ENCODE results near the gene PHACTR1. TPM values are rescaled to one million over a fixed set of nuclear protein-coding genes. Genes with fewer than 3 reads are reported as not detected.
A peak's percentile ranks its signal among the peaks of the same experiment; 100 is the strongest.

PHACTR1 gene
- total RNA-seq, 1 experiment from 2014 or later, result 2.6 TPM

- BruUV-seq (replicated peaks), result TSS peak; percentile 54
These were observed 611.7 kb downstream of the PHACTR1 start, which contains the start of gene TBC1D7 for GRCh38 chr6:13328076-13328874. Gene TBC1D7, minus strand, starts transcription at chr6:13328537. Its CDS starts 1,639 bp downstream, at chr6:13326898.

GRCh38 chr6:13328875-13329183 lies 612.3 kb downstream of the PHACTR1 start:
- DNase-seq (ENCODE audit: low spot score), result no peak
- H3K9me3 ChIP-seq (ENCODE audit: low read depth, low read length, poor library complexity, severe bottlenecking), result no peaks in the 10 kb centered on the region
- H3K36me3 ChIP-seq (ENCODE audit: insufficient read depth, low read length, poor library complexity, severe bottlenecking), result peaks cover 5% of the 10 kb centered on the region
- TSS peak; percentile 97 for BruUV-seq (replicated peaks)
- H3K4me3 ChIP-seq (ENCODE audit: low read depth, low read length, poor library complexity, severe bottlenecking), result peak overlapping the region; percentile 82
- H3K27me3 ChIP-seq (replicated peaks; ENCODE audit: insufficient read depth, low read depth, low read length, poor library complexity), result no peaks in the 10 kb centered on the region
- TF ChIP-seq EZH2 (IDR thresholded peaks at IDR 0.05; ENCODE audit: borderline replicate concordance, low read depth, low read length, poor library complexity, severe bottlenecking) (no peak), CTCF (conservative IDR thresholded peaks at IDR 0.05; ENCODE audit: low read depth, low read length) (no peak)
- intact Hi-C loops (cut with micrococcal nuclease; ENCODE audit: unreplicated experiment), result no loop called here
- ChIA-PET CTCF (interaction anchor here (0.8 kb wide), 1 partner anchor 100 kb away, joined by 3 read pairs; no protein-coding TSS in a partner anchor), POLR2A (ENCODE audit: low non-redundant PET) (interaction anchor here (0.6 kb wide), 1 partner anchor 804 kb away, joined by 5 read pairs; no protein-coding TSS in a partner anchor)
- H3K4me1 ChIP-seq (ENCODE audit: insufficient read depth, low read length, poor library complexity, severe bottlenecking), result peaks cover 18% of the 10 kb centered on the region
- H3K27ac ChIP-seq (ENCODE audit: low read depth, low read length, poor library complexity, severe bottlenecking), result peak overlapping the region; percentile 86

More at GRCh38 chr6:13328076-13328874, 611.7 kb downstream of the PHACTR1 start, which contains the start of gene TBC1D7:
- peak within 1 kb of the TSS; percentile 86 for H3K27ac ChIP-seq (ENCODE audit: low read depth, low read length, poor library complexity, severe bottlenecking)
- H3K4me1 ChIP-seq (ENCODE audit: insufficient read depth, low read length, poor library complexity, severe bottlenecking), result peaks cover 18% of the 10 kb centered on the region
- intact Hi-C loops (cut with micrococcal nuclease; ENCODE audit: unreplicated experiment), result no loop called here
- DNase-seq (ENCODE audit: low spot score), result peak; percentile 93
- TF ChIP-seq EZH2 (IDR thresholded peaks at IDR 0.05; ENCODE audit: borderline replicate concordance, low read depth, low read length, poor library complexity, severe bottlenecking) (no peak), CTCF (conservative IDR thresholded peaks at IDR 0.05; ENCODE audit: low read depth, low read length) (0 out of 2 replicates have a peak, but pooled peaks have one; percentile 10)
- H3K4me3 ChIP-seq (ENCODE audit: low read depth, low read length, poor library complexity, severe bottlenecking), result peak within 1 kb of the TSS; percentile 82
- ChIA-PET CTCF (interaction anchor here (0.6 to 0.8 kb wide), 2 partner anchors 17 to 99 kb away, joined by 3 read pairs; no protein-coding TSS in a partner anchor), POLR2A (ENCODE audit: low non-redundant PET) (interaction anchor here (0.6 kb wide), 1 partner anchor 804 kb away, joined by 5 read pairs; no protein-coding TSS in a partner anchor)
- H3K9me3 ChIP-seq (ENCODE audit: low read depth, low read length, poor library complexity, severe bottlenecking), result no peaks in the 10 kb centered on the region
- peaks cover 10% of the 10 kb centered on the region for H3K36me3 ChIP-seq (ENCODE audit: insufficient read depth, low read length, poor library complexity, severe bottlenecking)
- no peaks in the 10 kb centered on the region for H3K27me3 ChIP-seq (replicated peaks; ENCODE audit: insufficient read depth, low read depth, low read length, poor library complexity)

GRCh38 chr6:13331516-13332348 lies 615.2 kb downstream of the PHACTR1 start:
- H3K4me1 ChIP-seq (ENCODE audit: insufficient read depth, low read length, poor library complexity, severe bottlenecking), result peaks cover 14% of the 10 kb centered on the region
- no peaks in the 10 kb centered on the region for H3K36me3 ChIP-seq (ENCODE audit: insufficient read depth, low read length, poor library complexity, severe bottlenecking)
- no peak overlapping the region for H3K27ac ChIP-seq (ENCODE audit: low read depth, low read length, poor library complexity, severe bottlenecking)
- peak; percentile 44 for DNase-seq (ENCODE audit: low spot score)
- no TSS peak for BruUV-seq (replicated peaks)
- TF ChIP-seq EZH2 (IDR thresholded peaks at IDR 0.05; ENCODE audit: borderline replicate concordance, low read depth, low read length, poor library complexity, severe bottlenecking), result no peak
- peak; percentile 77 for TF ChIP-seq CTCF (conservative IDR thresholded peaks at IDR 0.05; ENCODE audit: low read depth, low read length)
- intact Hi-C loops (cut with micrococcal nuclease; ENCODE audit: unreplicated experiment), result loop anchor here (2.0 to 5.0 kb wide), 3 partner anchors 103 to 419 kb away; no protein-coding TSS in a partner anchor
- no peaks in the 10 kb centered on the region for H3K9me3 ChIP-seq (ENCODE audit: low read depth, low read length, poor library complexity, severe bottlenecking)
- ChIA-PET CTCF (no interaction called here), POLR2A (ENCODE audit: low non-redundant PET) (no interaction called here)
- H3K27me3 ChIP-seq (replicated peaks; ENCODE audit: insufficient read depth, low read depth, low read length, poor library complexity), result no peaks in the 10 kb centered on the region
- H3K4me3 ChIP-seq (ENCODE audit: low read depth, low read length, poor library complexity, severe bottlenecking), result no peak overlapping the region
